Inflammatory macrophage treated with lipopolysaccharide for 1 hour (primary cell): ENCODE data around the gene NCKAP5.

ENCODE experiments used
- DNase-seq, 2 donors: peaks; one replicate each; pipeline ENCODE4 v3.0.0-alpha.2; 2020 to 2022

NCKAP5 gene

DNA sequence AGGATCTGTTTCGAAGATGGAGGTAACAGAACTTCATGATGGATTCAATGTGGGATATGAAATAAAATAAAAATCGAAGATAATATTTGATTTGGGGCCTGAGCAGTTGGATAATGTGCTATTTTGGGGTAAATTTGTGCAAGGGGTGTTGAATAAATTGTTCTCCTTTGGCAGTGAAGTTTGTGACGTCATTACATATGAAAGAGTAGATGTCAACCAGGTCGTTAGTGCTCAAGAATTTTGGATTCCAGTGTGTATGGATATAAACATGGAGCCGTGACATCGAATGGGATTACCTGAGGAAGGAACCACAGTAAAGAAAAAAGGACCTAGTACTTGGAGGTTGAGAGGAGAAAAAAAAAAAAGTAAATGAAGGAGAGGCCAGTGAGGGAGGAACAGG is 253.0 kb downstream of the NCKAP5 start:
- DNase-seq, result no peak

GRCh38 chr2:133314795-133315194 is 253.5 kb downstream of the NCKAP5 start:
- no peak for DNase-seq

- DNase-seq, result no peak
These were observed 256.1 kb downstream of the NCKAP5 start for GRCh38 chr2:133312038-133312729.

DNA sequence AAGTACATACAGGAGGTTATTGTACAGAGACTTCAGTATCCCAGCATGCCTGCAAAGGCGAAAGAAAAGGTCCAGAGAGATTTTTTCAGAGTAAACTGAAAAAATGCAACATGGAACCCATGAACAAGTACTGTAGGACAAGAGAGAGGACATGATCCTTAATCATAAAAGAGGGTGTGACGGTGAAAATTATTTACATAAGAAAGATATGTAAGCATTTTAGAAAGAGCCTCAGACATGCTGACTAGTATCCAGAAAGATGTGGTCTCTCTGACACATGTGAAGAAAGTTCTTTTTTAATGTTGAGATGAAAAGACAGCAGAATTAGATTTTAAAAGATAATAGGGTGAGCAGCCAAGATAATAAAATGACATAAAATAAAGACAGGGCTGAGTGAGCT is 262.0 kb downstream of the NCKAP5 start:
- DNase-seq, result no peak

GRCh38 chr2:133304344-133304743 is 263.9 kb downstream of the NCKAP5 start:
- no peak for DNase-seq

GRCh38 chr2:133303150-133303549 is 265.1 kb downstream of the NCKAP5 start:
- DNase-seq, result no peak

DNA sequence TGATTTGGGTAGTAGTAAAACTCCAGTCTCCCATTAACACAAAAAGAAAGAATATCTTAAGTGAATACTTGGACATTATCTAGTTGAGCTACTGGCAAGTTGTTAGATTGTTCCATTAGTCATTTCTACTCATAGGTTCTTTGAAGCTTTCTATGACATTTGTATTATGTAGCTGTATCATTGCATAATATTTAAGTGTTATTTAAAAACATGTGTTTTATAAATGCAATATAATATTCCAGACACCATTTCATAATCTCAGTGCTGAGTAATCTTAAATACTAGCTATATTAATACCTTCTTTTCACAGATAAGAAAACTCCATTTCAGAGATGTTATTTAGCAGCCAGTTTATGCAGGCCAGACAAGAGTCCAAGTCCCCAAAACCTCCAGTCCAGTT is 271.9 kb downstream of the NCKAP5 start:
- no peak for DNase-seq

DNA sequence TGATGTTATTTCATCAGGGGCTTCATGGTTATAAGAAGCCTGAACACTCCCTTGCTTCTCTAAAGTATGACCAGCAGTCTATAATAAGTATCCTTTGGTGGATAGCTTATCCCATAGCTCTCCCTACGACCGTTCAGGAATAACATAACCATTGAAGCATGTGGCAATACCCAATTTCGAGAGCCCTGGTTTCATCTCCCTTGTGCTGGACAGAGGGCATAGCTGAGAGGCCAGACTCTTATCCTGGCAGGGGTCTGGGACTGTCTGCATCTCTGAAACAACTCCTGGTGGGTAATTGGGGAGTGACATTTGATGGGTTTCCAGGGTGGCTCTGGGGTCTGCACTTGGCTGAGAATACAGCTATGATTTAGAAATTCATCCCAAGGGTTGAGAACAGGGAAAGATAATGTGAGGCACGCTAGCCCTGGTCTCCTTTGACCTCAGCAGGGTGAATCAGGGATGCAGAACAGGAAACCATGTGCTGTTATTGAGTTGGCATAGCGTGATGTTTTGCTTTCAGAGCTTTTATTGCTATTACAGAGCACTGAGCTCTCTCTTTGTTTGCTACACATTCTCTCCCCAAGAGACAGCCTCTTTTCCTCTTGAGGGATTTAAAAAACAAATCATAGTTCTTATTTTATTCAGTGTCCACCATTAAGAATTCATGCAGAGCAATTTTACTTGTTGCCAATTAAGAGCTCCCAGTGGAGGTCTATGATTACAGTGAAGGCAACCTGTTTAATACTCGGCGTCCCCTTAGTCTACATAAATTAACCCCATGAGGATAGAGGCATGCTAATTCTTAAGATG is 274.5 kb downstream of the NCKAP5 start:
- no peak for DNase-seq

DNA sequence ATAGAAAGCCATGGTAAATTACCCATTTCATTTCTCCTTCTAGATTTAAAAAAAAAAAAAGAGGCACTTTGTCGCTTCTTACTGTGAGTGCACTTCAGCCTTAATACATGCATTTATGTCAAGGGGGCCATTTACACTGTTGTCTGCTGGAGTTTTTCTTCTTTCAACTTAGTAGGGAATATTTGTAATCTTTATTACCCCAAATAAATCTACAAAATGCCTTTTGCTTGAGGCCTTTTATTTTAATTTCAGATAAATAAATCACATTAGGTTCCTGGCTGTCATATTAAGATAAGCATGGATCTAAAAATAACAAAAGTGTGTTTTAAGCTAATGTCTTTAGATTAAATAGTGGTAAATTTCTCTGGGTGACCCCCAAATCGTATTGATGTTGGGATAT is 276.0 kb downstream of the NCKAP5 start:
- no peak for DNase-seq

- no peak for DNase-seq
These were observed 280.6 kb downstream of the NCKAP5 start for GRCh38 chr2:133287709-133288108.

DNA sequence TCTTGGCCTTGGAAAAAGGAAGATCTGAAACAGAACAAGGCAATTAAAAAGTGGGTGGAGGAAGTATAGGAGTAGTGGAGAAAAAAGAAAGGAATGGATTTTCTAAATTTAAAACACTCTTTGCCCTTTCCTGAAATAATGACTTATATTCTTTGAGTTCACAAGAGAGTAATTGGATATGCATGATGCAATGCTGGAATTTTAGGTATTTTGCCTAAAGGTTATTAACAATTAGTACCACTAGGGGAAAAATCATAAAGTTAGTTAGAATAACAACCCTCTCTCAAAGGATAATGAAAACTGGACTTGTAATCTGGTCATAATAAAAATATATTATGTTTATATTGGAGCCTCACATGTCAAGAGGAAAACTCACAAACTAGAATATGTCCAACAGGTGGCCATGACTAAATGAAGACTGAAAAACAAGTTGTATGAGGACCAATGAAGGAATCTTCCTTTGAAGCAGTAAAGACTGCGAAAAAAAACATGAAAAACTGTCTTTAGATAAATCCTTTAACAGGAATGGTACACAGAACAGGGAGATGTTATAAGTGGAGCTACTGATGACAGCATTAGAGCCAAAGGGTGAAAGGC is 281.8 kb downstream of the NCKAP5 start:
- no peak for DNase-seq

GRCh38 chr2:133273031-133273430 is 295.2 kb downstream of the NCKAP5 start:
- DNase-seq, result no peak

DNA sequence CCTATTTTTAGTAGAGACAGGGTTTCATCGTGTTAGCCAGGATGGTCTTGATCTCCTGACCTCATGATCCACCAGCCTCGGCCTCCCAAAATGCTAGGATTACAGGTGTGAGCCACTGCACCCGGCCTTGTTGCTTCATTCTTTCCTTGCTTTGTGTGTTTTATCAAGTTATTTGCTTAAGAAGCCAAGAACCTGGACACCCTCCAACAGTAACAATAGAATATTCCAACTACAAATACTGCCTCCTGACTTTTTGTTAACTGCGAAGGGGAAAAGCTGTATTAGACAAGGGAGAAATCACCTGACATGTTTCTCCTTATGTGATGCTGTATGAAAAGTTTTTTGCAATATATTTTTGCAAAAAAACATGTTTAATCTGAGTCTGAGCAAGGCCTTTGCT is 297.2 kb downstream of the NCKAP5 start:
- no peak for DNase-seq

DNA sequence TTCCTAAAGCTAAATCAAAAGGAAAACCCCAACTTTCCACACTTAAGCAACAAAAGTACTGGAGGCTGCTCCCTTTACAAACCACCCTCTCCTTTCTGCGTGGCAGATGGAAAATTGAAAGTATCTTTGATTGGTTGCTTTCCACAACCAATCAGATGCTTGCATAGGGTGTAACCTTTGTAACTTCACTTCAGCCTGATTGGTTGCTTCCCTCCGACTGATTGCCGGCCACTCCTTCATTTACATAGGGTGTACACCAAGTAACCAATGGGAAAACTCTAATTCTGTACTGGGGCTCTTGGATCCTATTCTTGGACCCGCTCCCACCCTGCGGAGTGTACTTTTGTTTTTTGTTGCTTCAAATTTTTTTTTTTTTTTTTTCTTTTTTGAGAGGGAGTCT is 297.7 kb downstream of the NCKAP5 start:
- DNase-seq, result no peak

GRCh38 chr2:133266926-133267590 is 301.2 kb downstream of the NCKAP5 start:
- no peak for DNase-seq

- DNase-seq, result no peak
These were observed 302.0 kb downstream of the NCKAP5 start for GRCh38 chr2:133266041-133266925.

DNA sequence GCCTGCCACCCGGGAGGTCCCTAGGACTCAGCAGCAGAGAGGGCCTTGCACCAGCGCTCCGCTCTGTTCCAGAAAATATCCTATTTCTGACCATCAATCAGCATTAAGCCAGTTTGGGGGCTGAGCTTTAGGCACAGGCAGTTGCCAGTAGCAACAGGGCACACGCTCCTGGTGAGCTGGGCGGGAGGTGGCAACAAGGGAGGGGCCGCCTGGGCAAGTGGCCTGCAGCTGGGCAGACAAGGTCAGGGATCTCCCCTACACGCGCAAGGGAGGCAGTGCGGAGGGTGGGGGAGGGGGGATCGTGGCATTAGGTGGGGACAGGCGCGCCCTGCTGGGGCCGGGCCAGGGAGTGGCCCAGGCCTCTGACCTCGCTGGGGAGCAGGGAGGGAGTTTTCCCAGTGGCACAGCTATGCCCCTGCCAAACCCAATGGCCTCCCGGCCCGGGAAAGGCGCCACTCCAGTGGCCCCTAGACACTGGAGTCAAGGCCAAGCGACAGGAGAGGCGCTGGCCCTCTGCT is 302.8 kb downstream of the NCKAP5 start:
- DNase-seq, result no peak

GRCh38 chr2:133264989-133265401 is 303.3 kb downstream of the NCKAP5 start:
- DNase-seq, result no peak

DNA sequence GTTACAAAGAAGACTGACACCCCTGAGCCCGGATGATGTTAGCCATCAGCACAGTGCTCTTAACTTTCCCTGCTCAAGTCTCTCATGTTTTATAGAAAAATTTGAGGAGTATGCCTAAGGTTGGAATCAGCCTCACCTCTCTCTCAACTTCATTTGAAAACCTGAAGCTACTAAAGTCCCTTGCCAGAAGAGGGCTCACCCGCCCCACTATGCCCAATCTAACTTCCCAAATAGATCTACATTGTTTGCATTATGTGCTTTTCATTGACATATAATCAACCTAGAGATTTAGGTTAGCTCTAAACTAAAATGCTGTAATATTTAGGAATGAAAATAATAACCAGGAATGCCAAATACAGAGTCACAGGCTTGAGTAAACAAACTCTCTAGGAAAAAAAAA is 305.4 kb downstream of the NCKAP5 start:
- DNase-seq, result no peak

DNA sequence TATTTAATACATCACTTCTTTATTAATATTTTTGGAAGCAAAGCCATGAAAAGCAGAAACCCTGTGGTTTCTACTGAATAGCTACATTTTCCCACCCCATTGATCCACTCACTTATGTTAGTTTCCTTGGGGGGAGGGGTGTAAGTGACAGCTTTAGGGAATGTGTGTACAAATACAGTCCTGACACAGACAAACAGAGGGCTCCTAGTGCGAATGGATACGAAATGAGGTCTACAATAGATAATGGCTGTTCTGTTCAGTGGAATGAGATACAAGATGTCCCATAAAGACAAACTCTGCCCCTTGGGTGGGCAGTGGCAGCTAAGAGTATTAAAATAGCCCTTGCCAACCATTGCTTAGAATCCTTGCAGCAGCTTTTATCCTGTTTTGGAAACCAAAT is 312.9 kb downstream of the NCKAP5 start:
- no peak for DNase-seq

DNA sequence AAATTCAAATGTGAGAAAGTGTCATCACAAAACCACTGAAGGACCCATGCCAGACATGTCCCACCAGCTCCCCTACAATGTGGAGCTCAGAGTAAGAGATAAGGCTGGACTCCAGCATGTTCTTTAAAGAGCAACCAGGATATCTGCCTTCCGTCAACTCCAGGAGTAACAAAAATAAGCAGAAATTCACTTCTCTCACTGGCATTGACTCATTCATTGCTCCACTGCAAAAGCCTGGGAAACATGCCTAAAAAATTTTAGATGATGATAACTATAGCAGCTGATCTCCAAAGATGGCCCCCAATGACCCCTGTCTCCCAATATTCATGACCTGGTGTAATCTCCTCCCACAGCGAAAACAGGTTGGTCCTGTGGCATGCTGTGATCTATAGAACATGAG is 314.5 kb downstream of the NCKAP5 start:
- DNase-seq, result no peak

GRCh38 chr2:133252780-133253355 is 315.4 kb downstream of the NCKAP5 start:
- no peak for DNase-seq
